Measurements from ENCODE around the gene DDX6.
"Not testable (repeated sequence)": the region's sequence is repeated elsewhere in the genome, so short reads cannot be mapped to it uniquely, and the experiment has no call there.

Gene DDX6

DNA sequence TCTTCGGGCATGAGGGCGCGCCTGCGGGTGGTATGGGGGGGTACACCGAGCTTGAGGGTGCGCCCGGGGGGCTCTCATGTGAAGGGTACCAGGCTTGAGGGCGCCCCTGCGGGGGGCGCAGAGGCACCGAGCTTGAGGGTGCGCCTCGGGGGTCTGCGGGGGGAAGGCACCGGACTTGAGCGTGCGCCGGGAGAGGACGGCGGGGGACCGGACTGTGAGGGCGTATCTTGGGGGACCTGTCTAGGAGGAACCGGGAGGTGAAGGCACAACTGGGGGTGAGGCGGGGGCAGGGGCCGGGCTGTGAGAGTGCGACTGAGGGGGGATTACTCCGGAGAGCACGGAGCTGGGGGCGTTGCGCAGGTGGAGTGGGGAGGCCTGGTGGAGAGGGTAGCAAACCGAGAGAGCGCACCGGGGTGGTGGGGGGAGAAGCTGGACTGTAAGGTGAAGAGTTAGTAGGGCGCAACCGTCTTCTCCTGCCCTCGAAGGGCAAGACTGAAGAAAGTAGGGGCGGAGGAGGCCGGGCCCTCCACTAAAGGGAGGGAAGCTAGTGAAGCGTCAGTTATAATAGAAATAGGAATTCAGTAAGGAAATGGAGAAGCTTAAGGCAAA is 1.1 kb upstream of the DDX6 start:
- DNase-seq (ENCODE audit: low read depth in 1 of 2, low spot score in 1 of 2): peak; percentile 11 to 15

GRCh38 chr11:118790357-118791110 is 430 bp downstream of the DDX6 start:
- DNase-seq (ENCODE audit: low read depth in 1 of 2, low spot score in 1 of 2): peak in 1 of 2 donors; percentile 32

- no peak for DNase-seq (ENCODE audit: low read depth in 1 of 2, low spot score in 1 of 2)
Measured at GRCh38 chr11:118789501-118790356, 1.2 kb downstream of the DDX6 start.

DNA sequence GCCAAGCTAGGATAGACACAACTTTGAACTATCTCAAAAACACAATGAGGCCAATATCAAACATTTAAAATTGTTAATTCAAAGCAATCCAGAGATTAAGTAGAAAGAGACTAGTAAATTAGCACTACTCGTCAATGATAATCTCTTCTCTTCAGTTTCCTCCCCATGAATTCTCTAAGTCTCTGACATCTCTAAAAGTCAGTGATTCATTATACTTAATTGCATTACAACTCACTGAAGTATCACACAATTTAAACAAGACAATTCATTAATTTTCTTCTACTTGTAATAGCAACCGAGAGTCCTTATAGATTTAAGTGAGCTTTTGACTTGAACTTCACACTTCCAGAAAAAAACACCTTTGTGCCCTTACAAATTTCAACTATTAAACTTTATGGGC is 4.3 kb downstream of the DDX6 start:
- no peak for DNase-seq (ENCODE audit: low read depth in 1 of 2, low spot score in 1 of 2)

- no peak for DNase-seq (ENCODE audit: low read depth in 1 of 2, low spot score in 1 of 2)
Measured at GRCh38 chr11:118785362-118785761, 5.6 kb downstream of the DDX6 start.

DNA sequence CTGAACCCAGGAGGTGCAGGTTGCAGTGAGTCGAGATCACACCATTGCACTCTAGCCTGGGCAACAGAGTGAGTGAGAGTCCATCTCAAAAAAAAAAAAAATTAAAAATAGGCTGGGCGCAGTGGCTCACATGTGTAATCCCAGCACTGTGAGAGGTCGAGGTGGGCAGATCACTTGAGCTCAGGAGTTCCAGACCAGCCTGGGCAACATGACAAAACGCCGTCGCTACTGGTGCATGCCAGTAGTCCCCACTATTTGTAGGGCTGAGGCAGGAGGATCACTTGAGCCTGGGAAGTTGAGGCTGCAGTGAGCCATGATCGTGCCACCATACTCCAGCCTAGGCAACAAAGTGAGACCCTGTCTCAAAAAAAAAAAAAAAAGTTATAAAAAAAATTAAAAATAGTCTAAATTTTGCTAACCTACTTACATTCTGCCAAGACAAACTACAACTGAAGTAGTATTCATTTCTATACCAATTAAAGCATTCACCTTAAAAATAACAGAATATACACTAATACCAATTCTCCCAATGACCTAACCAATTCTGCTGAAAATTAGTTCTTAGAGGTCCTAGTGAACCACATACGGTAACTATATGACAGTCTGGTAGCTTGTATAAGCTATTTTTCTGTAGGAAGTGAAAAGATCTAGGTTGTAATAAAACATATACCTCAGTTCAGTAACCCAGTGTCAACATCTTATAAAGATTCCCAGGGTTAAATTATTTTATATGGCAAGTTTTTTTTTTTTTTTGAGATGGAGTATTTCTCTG is 7.1 kb downstream of the DDX6 start:
- DNase-seq (ENCODE audit: low read depth in 1 of 2, low spot score in 1 of 2): no peak

DNA sequence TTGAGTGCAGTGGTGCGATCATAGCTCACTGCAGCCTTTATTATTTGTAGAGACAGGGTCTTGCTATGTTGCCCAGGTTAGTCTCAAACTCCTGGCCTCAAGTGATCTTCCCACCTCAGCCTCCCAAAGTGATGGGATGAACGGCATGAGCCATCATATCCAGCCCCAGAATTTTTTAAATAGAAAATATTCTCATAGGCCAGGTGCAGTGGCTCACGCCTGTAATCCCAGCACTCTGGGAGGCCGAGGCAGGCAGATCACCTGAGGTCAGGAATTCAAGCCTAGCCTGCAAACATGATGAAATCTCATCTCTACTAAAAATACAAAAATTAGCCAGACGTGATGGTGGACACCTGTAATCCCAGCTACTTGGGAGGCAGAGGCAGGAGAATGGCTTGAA is 7.6 kb downstream of the DDX6 start:
- DNase-seq (ENCODE audit: low read depth in 1 of 2, low spot score in 1 of 2): not testable (repeated sequence)

DNA sequence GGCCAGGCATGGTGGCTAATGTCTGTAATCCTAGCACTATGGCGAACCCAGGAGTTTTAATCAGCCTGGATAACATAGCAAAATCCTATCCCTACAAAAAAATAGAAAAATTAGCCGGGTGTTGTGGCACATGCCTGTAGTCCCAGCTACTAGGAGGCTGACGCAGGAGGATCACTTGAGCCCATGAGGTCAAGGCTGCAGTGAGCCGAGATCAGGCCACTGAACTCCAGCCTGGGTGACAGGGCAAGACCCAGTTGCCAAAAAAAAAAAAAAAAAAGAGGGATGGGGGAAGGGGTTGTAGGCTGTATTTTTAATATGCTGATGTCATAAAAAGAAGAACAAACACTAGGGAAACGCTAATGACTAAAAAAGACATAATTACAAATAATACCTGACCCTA is 12.1 kb downstream of the DDX6 start:
- DNase-seq (ENCODE audit: low read depth in 1 of 2, low spot score in 1 of 2): no peak

GRCh38 chr11:118774032-118774431 is 16.9 kb downstream of the DDX6 start:
- no peak for DNase-seq (ENCODE audit: low read depth in 1 of 2, low spot score in 1 of 2)

DNA sequence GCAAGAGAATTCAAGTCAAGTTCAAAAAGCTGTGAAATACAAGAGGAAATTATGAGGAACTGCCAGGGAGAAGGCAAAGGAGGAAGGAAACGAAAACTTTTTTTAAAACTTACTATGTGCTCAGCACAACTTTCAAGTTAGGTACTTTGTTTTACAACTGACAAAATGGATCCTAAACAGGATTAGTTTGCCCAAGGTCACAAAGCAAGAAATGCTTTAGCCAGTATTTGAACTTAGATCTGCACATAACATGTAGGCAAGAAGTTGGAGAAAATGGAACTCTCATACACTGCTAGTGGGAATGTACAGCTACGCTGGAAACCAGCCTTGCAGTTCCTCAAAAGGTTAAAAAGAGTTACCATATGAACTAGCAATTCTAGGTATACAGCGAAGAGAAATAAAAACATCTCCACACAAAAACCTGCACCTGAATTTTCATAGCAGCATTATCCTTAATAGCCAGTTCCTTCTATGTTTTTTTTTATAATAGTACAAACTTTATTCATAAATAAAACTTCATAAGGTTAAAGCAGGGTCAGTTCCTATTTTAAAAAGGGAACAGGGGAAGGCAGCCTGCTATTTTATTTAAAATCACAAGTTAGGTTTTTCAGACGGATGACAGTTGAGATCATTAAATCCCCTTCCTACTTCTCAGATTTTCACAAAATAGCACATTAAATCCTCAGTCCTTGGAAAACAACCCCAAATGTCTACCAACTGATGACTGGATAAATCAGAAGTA is 19.2 kb downstream of the DDX6 start:
- no peak for DNase-seq (ENCODE audit: low read depth in 1 of 2, low spot score in 1 of 2)

- no peak for DNase-seq (ENCODE audit: low read depth in 1 of 2, low spot score in 1 of 2)
Measured at GRCh38 chr11:118768690-118769089, 22.3 kb downstream of the DDX6 start.

GRCh38 chr11:118766035-118766434 is 24.9 kb downstream of the DDX6 start:
- no peak for DNase-seq (ENCODE audit: low read depth in 1 of 2, low spot score in 1 of 2)

DNA sequence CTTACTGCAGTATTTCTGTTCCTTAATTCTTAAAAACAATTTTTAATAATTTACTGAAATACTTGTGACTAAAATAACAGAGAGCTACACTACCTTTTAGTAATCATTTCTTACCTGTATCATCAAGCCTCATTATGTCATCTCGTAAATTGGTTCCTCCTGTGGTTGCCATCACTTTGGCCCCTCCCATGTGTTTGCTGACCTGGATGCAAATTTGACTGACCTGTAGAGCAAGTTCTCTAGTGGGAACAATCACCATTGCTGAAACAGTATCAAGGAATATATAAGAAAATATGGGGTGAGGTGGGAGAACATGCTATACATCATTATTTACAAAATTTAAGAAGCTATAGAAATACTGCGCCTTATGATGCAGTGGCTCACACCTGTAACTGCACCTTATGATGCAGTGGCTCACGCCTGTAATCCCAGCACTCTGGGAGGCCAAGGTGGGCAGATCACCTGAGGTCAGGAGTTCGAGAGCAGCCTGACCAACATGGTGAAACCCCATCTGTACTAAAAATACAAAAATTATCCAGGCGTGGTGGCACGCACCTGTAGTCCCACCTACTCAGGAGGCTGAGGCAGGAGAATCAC is 25.8 kb downstream of the DDX6 start:
- not testable (repeated sequence) for DNase-seq (ENCODE audit: low read depth in 1 of 2, low spot score in 1 of 2)

DNA sequence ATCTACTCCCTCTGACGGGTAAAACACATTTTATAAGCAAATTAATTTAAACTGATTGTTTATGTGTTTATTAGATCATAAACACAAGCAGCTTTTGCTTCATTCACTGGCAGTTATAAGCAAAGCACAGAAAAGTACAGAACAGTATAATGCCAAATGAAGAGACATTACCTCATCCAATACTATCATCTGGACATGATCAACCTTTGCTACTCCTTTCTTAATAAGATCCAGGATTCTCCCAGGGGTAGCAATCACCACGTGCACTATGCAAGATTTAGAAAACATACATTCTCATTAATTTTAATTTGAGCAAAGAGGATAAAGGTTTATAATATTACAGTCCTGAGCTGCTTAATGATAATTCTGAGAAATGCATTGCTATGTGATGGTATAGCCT is 27.9 kb downstream of the DDX6 start:
- DNase-seq (ENCODE audit: low read depth in 1 of 2, low spot score in 1 of 2): no peak

DNA sequence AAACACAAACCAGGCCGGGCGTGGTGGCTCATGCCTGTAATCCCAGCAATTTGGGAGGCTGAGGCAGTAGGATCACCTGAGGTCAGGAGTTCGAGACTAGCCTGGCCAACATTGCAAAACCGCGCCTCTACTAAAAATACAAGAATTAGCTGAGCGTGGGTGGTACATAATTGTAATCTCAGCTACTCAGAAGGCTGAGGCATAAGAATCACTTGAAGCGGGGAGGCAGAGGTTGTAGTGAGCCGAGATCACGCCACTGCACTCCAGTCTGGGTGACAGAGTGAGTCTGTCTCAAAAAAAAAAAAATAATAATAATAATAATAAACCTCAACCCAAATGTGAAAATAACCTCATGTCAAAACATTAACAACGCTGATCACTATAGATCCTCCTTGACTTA is 29.0 kb downstream of the DDX6 start:
- not testable (repeated sequence) for DNase-seq (ENCODE audit: low read depth in 1 of 2, low spot score in 1 of 2)

DNA sequence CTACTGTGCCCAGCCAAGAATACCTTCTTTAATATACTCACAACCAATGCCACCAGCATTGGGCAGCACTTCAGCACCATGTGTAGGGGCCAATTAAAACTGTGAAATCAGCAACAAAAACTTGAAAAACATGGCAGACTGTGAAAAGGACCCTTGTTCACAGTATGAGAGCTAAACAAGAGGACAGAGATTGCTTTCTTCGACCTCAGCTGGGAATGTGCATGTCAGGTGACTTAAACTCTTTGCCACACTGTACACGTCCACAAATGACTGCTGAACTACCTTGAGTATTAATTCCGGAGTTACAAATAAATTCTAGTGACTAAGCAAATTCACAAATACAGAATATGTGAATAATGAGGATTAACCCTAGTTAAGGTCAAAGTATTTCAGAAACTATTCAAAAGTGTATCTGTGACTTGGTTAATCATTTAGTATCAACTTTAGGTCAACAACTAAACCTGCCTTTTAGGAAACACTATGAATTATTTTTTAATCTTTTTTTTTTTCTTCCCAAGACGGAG is 33.0 kb downstream of the DDX6 start:
- DNase-seq (ENCODE audit: low read depth in 1 of 2, low spot score in 1 of 2): no peak

GRCh38 chr11:118752654-118753053 is 38.3 kb downstream of the DDX6 start:
- DNase-seq (ENCODE audit: low read depth in 1 of 2, low spot score in 1 of 2): no peak

DNA sequence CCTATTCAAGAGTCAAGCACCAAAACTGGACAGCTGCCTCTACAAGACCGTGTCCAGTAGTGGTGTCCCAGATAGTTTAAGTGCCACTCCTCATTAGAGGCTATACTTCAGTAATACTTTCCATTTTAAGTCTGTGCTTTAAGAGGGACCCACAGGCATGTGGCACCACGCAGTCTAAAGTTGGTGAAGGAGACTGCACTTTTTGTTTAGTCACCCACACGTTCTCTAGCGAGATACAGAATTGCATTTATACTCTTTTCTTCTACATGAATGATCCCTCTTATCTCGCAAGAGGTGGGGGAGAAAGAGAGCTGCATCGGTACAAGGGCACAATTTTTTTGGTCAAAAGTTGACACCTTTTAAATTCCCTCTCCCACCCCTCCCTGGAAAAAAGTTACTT is 41.5 kb downstream of the DDX6 start:
- DNase-seq (ENCODE audit: low read depth in 1 of 2, low spot score in 1 of 2): no peak

- no peak for DNase-seq (ENCODE audit: low read depth in 1 of 2, low spot score in 1 of 2)
Measured at GRCh38 chr11:118748056-118748455, 42.9 kb downstream of the DDX6 start.
